ENCODE measurements around the gene SAP30BP.

SAP30BP gene

DNA sequence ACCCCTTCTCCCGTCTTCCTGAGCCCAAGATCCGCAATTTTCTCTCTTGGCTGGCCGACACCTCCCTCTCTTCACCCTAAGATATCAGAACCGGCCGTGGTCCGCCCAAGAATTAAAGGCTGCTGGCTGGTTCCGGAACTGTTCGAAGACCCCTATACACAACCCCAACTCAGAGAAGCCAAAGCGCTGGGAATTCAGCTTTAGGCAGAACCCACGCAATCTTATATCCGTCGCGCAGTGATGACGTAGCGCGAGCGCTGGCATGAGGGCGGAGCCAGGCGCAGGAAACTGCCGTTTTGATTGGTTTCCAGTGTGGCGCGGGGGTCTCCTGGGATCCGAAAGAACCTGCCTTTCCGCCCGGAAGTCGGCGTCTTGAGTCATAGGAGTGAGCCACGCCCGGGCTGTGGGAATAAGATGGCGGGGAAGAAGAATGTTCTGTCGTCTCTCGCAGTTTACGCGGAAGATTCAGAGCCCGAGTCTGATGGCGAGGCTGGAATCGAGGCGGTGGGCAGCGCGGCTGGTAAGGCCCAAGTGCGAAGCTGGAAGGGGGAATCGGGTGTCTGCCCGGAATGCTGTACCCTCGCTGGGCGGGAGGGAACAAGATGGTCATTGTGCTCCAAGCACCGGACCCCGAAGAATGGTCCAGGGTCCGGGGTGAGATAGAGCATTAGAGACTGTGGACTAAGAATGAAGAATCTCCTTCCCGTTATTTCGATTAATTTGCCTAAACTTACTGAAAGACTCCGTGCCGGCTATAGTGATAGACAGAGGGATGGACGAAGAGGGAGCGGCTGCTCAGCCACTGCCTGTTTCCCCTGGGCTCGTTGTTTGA is at the start of gene SAP30BP, which contains the start of gene RECQL5:
Gene SAP30BP (plus strand): TSS at position 380 of the 832 bp plus-strand sequence. CDS start 35 bp downstream, at position 415.
Gene RECQL5 (minus strand): TSS at position 196 of the 832 bp plus-strand sequence. CDS start 597 bp downstream, outside the sequence.
- peak; percentile 98 for DNase-seq (ENCODE audit: low read depth, low spot score)

DNA sequence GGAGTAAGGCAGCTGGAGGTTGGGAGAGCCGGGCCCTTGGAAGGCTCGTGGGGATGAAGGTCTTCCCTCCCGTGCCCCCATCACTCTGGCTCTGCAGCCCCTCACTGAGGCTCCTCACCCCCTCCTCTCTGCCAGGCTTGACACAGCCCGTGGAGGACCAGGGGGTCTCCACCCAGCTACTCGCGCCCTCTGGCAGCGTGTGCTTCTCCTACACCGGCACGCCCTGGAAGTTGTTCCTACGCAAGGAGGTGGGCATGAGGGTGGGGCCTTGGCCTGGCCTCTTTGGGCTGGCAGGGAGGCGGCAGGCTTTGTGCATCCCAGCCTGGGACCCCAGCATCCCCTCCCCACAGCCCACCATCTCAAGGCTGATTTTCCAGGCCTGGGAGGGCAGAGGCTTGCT is 49.5 kb upstream of the SAP30BP start:
- DNase-seq (ENCODE audit: low read depth, low spot score): no peak

DNA sequence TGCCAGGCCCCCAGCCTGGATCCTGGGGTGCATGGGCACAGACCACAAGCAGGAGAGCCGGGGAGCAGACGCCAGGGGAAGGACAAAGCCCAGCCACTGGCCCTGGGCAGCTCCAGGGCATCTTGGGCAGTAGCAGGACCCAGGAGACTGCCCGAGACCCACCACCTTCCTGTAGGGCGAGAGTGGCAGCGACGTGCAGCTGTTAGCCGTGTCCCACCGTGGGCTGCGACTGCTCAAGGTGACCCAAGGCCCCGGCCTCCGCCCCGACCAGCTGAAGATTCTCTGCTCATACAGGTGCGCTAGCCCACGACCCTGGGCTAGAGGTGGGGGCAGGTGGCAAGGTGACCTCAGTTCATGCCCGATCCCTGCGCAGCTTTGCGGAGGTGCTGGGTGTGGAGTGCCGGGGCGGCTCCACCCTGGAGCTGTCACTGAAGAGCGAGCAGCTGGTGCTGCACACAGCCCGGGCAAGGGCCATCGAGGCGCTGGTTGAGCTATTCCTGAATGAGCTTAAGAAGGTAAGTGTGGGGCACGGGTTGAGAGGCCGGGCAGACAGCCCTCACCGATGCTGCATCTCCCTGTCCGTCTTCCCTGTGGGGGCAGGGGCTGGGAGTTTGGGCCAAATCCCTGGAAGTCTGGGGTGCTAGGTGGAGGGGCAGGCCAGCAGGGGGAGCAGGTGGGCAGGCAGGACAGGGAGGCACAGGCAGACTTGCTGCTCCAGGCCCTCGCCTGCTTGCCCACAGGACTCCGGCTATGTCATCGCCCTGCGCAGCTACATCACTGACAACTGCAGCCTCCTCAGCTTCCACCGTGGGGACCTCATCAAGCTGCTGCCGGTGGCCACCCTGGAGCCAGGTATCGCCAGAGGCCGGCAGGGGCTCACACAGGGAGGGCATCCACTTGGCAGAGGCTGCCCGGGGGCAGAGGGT is 47.4 kb upstream of the SAP30BP start:
- no peak for DNase-seq (ENCODE audit: low read depth, low spot score)

DNA sequence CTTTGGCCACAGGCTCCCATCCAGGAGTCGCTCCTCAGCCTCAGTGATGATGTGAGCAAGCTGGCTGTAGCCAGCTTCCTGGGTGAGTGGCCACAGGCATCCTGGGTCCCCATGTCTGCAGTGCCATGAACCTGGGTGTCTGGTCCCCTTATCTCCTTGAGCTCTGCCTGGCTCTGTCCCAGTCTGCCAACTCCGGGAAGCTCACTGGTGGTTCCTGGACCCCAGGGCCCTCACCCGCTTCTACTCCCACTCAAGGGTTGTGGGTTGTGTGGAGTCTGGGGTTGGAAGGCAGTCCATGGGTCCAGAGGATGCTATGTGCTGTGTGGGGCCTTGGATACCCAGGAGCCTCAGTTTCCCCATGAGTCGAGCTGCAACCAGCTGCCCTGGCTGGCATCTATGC is 45.6 kb upstream of the SAP30BP start:
- no peak for DNase-seq (ENCODE audit: low read depth, low spot score)

DNA sequence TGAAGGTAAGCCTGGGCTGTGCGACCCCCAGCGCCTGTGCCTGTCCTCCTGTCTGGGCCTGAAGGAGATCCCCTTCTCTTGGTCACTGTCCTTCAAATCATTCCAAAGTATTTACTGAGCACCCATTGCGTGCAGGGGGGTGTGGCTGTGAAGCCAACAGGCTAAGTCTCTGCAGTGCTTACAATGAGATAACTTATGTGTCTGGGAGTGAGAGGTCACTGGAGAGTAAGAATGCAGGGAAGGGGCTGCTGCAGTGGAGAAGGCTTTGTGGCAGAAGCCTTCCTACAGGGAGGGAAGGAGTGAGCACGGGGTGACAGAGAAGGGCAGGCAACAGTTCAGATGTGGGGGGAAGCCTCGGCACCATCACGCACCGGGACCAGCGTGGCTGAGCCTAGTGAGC is 45.1 kb upstream of the SAP30BP start:
- DNase-seq (ENCODE audit: low read depth, low spot score): no peak

DNA sequence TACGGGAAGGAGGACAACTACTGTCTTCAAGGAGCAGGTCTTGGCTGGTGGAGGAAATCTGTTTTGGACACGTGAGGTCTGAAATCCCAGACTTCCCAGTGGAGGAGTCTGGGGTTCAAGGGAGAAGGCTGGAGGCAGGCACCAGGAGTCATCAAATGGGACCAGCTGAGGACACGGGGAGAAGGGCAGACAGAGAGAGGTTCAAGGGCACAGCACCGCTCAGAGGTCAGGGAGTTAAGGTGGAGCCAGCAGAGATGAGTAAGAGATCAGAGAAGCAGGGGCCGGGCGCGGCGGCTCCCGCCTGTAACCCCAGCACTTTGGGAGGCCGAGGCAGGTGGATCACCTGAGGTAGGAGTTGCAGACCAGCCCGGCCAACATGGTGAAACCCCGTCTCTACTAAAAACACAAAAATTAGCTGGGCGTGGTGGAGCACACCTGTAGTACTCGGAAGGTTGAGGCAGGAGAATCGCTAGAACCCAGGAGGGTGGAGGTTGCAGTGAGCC is 44.3 kb upstream of the SAP30BP start:
- DNase-seq (ENCODE audit: low read depth, low spot score): no peak

DNA sequence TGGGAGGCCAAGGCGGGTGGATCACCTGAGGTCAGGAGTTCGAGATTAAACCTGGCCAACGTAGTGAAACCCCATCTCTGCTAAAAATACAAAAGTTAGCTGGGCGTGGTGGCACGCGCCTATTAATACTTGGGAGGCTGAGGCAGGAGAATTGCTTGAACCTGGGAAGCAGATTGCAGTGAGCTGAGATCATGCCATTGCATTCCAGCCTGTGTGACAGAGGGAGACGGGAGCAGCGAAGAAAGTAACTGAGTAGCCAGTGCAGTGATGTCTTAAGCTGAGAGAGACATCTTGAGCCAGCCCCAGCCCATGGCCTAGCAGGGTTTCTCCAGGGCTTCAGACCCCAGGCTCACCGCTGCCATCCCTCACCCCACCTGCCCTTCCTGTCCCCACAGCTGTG is 43.8 kb upstream of the SAP30BP start:
- DNase-seq (ENCODE audit: low read depth, low spot score): no peak

DNA sequence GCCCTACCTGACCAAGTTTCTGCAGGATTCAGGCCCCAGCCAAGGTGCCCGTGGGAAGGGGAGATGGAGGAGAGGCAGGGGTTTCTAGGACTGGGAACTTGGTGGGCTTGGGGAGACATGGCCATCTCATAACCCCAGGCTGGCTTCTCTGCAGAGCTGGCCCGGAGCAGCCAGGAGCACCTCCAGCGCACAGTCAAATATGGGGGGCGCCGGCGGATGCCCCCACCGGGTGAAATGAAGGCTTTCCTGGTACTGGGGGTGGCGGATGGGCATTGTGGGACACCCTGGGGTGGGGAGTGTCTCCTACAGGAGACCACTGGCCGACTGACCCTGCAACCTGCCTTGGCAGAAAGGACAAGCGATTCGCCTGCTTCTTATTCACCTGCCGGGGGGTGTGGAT is 43.1 kb upstream of the SAP30BP start:
- no peak for DNase-seq (ENCODE audit: low read depth, low spot score)

DNA sequence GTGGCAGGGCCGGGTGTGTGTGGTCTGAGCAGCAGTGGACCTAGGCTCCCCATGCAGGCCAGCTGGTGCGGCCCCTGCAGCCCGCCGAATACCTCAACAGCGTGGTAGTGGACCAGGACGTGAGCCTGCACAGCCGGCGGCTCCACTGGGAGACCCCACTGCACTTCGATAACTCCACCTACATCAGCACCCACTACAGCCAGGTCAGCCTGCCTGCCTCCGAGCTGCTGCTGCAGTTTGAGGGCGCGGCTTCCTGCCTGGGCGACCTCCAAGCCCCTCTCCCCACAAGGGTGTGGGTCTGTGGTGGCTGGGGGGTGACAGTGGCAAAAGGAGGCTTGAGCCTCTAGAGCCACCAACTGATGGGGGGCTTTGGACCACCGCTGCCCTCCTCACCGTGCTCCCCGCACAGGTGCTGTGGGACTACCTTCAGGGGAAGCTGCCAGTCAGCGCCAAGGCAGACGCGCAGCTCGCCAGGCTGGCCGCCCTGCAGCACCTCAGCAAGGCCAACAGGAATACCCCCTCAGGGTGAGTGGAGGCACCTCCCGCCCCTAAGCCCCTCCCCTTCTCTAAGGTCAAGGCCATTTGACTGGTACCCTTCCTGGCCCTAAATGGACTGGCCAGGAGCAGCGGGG is 42.3 kb upstream of the SAP30BP start:
- no peak for DNase-seq (ENCODE audit: low read depth, low spot score)

DNA sequence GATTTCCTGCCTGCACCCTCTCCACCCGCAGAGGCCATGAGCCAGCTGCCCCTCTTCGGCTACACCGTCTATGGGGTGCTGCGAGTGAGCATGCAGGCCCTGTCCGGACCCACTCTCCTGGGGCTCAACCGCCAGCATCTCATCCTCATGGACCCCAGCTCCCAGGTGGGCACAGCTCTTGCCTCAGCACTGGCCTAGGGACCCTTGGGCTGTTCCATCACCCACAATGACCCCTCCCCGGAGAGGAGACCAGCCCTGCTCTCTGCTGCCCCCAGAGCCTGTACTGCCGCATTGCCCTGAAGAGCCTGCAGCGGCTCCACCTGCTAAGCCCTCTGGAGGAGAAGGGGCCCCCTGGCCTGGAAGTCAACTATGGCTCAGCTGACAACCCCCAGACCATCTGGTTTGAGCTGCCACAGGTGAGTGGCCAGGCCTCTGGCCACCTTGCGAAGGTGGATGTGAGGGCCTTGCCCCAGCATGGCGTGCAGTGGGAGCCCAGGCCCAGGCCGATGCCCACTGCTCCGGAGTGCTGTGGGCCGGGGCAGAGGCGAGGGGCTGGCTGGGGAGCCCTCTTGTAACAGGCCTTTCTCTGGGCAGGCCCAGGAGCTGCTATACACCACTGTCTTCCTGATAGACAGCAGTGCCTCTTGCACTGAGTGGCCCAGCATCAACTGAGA is 41.2 kb upstream of the SAP30BP start:
- DNase-seq (ENCODE audit: low read depth, low spot score): no peak

DNA sequence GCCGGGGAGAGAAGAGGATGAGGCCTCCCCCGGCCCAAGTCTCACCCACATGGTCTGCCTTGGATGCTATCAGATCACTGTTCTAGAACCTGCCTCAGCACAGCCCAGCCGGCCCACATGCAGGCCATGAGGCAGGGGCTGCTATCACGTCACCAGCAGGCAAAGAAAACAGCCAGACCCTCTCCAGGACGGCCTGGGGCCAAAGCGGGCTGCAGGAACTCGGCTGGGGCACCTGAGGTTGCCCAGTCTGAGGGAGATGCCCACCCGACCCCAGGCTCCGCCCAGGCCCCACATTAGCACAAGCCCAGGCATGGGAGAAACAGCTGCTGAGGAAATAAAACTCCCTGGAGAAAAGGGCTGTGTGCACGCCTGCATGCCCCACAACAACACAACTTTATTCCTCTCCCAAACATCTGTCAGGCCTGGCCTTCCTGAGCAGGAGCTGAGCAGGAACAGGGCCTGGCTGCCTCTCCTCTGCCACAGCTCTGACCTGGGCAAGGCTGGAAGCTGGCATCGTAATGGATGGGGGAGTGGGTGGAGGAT is 40.6 kb upstream of the SAP30BP start:
- DNase-seq (ENCODE audit: low read depth, low spot score): no peak

DNA sequence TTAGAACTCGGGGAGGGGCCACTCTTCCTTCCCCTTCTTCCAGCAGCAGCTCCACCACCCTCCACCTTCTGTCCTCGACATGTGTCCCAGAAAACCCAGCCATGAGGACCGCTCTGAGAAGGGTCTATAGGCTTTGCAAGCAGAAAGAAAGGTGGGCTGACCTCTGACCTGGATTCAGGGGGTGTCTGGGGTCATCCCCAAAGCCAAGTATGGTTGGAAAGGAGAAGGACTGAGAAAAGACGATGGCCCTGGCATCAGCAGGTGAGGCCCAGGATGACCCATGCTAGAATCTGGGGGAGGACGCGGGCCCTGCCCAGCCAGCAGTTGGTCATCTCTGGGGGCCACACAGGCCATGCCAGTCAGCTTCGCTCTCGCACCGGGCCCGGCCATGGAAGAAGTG is 40.0 kb upstream of the SAP30BP start:
- DNase-seq (ENCODE audit: low read depth, low spot score): no peak

DNA sequence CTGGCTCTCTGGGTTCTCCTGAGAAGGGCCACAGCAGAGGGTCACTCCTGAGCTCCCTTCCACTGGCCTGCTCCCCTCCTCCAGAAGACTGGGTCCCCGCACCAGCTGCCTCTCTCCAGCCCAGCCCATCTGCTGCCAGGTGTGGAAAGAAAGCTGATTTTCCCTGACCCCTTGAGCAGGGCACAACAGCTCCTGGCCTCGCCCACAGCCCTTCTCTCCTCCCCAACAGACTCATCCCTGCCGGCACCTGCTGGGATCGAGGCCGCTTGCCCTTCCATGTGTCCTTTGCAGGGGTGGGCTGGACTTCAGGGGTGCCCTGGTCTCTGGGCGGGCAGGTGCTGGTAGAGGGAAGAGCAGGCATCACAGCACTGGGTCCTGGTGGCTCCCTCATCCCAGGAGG is 38.7 kb upstream of the SAP30BP start:
- no peak for DNase-seq (ENCODE audit: low read depth, low spot score)

DNA sequence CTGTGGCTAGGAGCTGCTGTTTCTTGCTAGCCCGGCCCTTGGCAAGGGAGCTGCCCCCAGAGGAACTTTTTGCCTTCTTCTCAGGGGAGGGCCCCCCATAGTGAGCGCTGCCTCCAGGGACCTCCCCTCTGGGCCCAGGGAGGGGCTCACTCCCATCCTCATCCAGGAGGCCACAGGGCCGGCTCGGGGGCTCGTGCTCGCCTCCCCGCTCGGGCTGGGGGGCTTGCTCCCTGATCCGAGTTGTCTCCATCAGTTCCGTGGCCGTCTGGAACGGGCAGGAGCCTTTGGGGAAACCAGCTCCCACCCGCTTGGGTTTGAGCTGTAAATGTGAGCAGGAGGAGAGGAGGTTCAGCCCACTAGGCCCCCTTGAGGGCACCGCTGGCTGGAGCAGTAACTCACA is 38.0 kb upstream of the SAP30BP start:
- DNase-seq (ENCODE audit: low read depth, low spot score): no peak

DNA sequence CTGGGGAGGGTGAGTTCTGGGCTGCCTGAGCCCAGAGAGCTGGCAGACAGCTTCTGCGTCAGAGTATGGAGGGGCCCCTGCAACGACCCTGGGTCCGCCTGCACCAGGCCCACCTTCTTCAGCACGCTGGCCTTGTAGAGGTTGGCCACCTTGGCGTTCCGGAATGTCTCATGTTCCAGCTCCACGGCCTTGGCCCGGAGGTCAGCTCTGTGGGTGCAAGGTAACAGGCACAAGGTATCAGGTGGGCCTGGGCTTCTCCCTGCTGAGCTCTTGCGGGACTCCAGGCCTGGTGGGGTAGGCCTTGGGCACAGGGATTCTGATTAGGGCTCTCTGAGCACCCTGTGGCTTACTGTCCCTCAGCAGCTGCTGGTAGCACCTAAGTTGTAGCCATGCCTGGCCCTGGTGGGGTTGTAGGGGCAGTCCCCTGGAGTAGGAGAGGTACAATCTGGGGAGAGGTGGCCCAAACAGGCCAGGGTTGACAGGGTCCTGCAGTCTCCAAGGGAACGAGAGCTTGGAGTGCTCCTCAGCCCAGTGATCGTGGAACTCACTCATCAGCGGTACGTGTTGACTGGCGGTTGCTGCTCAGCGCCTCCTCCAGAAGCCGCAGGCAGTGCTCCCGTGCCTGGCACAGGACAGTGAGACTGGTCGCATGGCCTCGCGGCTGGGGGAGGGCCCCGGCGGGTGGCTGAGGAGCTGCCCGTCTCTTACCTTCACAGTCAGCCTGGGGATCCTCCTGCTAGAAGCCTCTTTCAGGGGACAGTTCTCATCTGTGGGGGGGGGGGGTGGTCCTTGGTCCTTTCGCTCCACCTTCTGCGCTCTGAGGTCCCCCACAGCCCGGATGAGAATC is 36.8 kb upstream of the SAP30BP start:
- no peak for DNase-seq (ENCODE audit: low read depth, low spot score)

DNA sequence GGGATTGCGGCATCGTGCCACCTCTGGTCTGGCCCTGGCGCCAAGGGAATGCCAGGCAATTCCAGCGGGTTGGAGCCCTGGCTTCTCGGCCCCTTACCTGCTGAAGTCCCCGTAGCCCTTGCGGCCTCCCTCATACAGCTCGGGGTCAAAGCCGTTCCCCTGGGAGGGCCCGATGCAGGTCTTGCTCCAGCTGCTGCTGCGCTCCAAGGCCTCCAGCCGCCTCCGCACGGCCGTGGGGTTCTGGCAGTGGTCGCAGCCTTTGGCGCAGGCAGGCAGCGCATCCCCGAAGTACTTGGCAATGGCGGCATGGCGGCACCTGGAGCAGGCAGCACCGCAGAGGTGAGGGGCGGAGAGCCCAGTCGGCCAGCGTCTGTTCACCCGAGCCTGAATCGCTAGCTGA is 35.8 kb upstream of the SAP30BP start:
- DNase-seq (ENCODE audit: low read depth, low spot score): no peak

DNA sequence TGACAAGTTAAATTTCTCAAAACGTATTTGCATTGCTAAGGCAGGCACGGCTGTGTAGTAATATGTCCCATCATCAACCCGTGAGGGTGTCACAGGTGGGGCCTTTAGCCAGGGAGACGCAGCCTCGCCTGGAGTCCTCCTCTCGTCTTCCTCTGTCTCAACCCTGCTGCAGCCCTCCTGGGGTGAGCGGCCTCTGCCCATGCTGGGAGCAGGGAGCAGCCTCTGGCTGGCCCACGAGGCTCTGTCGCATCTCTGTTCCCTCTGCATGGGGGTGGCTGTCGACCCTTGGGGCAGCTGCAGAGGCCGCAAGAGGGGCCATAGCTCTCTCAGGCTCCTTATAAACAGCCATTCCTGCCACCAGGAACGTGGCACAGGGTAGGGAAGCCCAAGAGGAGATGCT is 34.7 kb upstream of the SAP30BP start:
- no peak for DNase-seq (ENCODE audit: low read depth, low spot score)

DNA sequence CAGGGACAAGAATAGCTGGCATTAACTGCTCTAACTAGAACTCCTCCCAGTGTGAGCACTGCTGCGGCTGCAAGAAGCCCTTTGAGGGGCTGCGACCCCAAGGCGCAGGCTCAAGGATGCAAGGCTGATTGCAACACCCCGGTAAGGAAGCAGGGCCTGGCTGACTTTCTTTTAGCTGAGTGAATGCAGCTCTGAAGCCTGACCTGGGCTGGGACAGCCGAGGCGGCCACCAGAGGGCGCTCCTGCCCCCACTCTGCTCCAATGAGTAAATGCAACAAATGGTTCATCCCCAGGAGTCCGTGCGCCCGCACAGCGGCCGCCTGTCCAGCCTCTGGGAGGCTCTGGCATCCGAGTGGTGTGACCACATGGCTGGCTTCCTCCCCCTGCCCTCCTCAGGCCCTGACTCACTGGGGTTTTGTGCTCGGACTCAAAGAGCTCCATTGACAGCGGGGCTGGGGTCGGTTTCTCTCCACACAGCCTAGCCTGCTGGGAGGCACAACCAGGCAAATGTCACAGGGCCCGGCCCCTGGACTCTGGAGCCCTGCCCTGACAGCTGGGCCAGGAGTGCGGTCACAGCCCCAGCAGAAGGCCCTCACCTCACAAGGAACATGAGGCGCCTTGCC is 34.2 kb upstream of the SAP30BP start, which contains the start of gene SMIM5:
Gene SMIM5 (plus strand): TSS at position 572 of the 623 bp plus-strand sequence. CDS start 6,768 bp downstream, outside the sequence.
- peak; percentile 57 for DNase-seq (ENCODE audit: low read depth, low spot score)
